H1 (cell line): ENCODE measurements around the gene CLCA1.

ENCODE experiments used
- EZH2 ChIP-seq: fragments of 200-600 bp; sonication (generic); IDR thresholded peaks from 2 replicates; pipeline ENCODE4 v1.7.1; 2012; ENCODE audit warnings: low read depth, mild to moderate bottlenecking, moderate library complexity, low read length, inconsistent platforms; ENCODE audit not compliant: severe bottlenecking
- FOSL1 ChIP-seq: IDR thresholded peaks from 2 replicates; pipeline ENCODE4 v1.6.1; 2011; ENCODE audit warnings: mild to moderate bottlenecking, low read depth, low read length, moderate library complexity; ENCODE audit not compliant: insufficient read depth
- GTF2F1 ChIP-seq: IDR thresholded peaks from 2 replicates; pipeline ENCODE4 v1.6.1; 2012; ENCODE audit warnings: low read depth, low read length, improper control_type of control experiment, borderline replicate concordance
- POLR2AphosphoS5 ChIP-seq: IDR thresholded peaks from 2 replicates; pipeline ENCODE4 v1.6.1; 2011; ENCODE audit warnings: low read depth, low read length
- POU5F1 ChIP-seq: IDR thresholded peaks from 2 replicates; pipeline ENCODE4 v1.6.1; 2011; ENCODE audit warnings: low read depth, mild to moderate bottlenecking, low read length, moderate library complexity
- RFX5 ChIP-seq: IDR thresholded peaks from 2 replicates; pipeline ENCODE4 v1.6.1; 2011; ENCODE audit warnings: low read depth, low read length, improper control_type of control experiment, borderline replicate concordance
- TAF1 ChIP-seq: IDR thresholded peaks from 2 replicates; pipeline ENCODE4 v1.6.1; 2011; ENCODE audit warnings: mild to moderate bottlenecking, low read depth, low read length
- TF ChIP-seq, protein P1 (sequence below), 3 experiments: IDR thresholded peaks; 1 replicate in 2 of 3; 2 replicates in 1 of 3; pipeline versions ENCODE4 v1.5.1 to v1.6.1; 2011; ENCODE audit warnings: low read length in 3 of 3, mild to moderate bottlenecking in 3 of 3, inconsistent platforms in 2 of 3, low read depth in 1 of 3, moderate library complexity in 1 of 3; ENCODE audit not compliant: insufficient read depth in 1 of 3; ENCODE audit errors: control extremely low read depth in 1 of 3

DNA sequence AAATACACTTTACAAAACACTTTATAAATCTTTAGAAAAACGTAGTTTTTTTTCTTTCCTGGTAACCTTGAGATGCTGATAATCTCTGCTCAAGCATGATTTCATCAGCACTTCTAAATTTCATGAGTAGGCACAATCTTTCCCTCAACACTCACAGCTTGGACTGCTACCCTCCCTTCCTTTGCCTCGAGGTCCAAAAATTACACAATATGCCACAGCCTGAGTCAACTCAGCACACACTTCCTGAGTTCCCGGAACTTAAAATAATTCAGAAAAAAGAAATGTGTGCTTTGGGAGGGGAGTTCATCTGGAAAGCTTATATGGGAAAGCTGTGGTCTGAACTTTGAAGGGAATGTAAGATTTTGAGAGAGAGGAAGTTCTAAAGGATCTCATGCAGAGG lies 38.9 kb upstream of the CLCA1 start:
- TF ChIP-seq POU5F1 (no peak), TAF1 (no peak), POLR2AphosphoS5 (no peak), FOSL1 (no peak), EZH2 (no peak), RFX5 (no peak), GTF2F1 (no peak)
- TF ChIP-seq, protein P1, sequence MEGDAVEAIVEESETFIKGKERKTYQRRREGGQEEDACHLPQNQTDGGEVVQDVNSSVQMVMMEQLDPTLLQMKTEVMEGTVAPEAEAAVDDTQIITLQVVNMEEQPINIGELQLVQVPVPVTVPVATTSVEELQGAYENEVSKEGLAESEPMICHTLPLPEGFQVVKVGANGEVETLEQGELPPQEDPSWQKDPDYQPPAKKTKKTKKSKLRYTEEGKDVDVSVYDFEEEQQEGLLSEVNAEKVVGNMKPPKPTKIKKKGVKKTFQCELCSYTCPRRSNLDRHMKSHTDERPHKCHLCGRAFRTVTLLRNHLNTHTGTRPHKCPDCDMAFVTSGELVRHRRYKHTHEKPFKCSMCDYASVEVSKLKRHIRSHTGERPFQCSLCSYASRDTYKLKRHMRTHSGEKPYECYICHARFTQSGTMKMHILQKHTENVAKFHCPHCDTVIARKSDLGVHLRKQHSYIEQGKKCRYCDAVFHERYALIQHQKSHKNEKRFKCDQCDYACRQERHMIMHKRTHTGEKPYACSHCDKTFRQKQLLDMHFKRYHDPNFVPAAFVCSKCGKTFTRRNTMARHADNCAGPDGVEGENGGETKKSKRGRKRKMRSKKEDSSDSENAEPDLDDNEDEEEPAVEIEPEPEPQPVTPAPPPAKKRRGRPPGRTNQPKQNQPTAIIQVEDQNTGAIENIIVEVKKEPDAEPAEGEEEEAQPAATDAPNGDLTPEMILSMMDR (IDR thresholded peaks at IDR 0.05; ENCODE audit: control extremely low read depth in 1 of 3, insufficient read depth in 1 of 3, low read depth in 1 of 3, low read length in 3 of 3) = no peak
